ENCODE results near the gene HABP2. TPM values are rescaled to one million over a fixed set of nuclear protein-coding genes. Genes with fewer than 3 reads are reported as not detected.

HABP2 gene
- total and polyA plus RNA-seq, 2 experiments from 2014 or later: not detected

- Histone ChIP-seq H3K79me2 (replicated peaks; ENCODE audit: insufficient read depth) (no peaks in the 10 kb centered on the region), H3K27ac (ENCODE audit: low read depth) (no peak overlapping the region), H3K9me2 (ENCODE audit: insufficient read depth) (peaks cover 4% of the 10 kb centered on the region; the same call in 1 of the 2 replicates), H3K27me3 (ENCODE audit: insufficient read depth) (no peaks in the 10 kb centered on the region), H3F3A (replicated peaks; ENCODE audit: low read depth) (no peaks in the 10 kb centered on the region), H3K4me1 (ENCODE audit: insufficient read depth) (no peaks in the 10 kb centered on the region), H3K4me2 (no peak overlapping the region), H3K36me3 (ENCODE audit: insufficient read depth) (no peaks in the 10 kb centered on the region), H4K20me1 (replicated peaks; ENCODE audit: insufficient read depth) (no peaks in the 10 kb centered on the region), H3K4me3 (no peak overlapping the region), H2AFZ (no peak overlapping the region)
- ATAC-seq (no peak), DNase-seq (ENCODE audit: low spot score) (no peak)
- TF ChIP-seq ZNF114 (CRISPR knock-in tag; IDR thresholded peaks at IDR 0.05): no peak
- Mint-ChIP-seq H3K27me3 (ENCODE audit: insufficient read depth, low read depth, poor library complexity) (peaks cover 10% of the 10 kb centered on the region), H3K36me3 (ENCODE audit: low read depth) (no peaks in the 10 kb centered on the region), H3K9me3 (no peaks in the 10 kb centered on the region), H3K4me1 (peaks cover 5% of the 10 kb centered on the region; the same call in 2 of the 3 replicates), H3K27ac (no peak overlapping the region), H3K4me3 (no peak overlapping the region)
These were observed 33.1 kb downstream of the HABP2 start for GRCh38 chr10:113585949-113586348.

GRCh38 chr10:113589201-113589770 is 36.4 kb downstream of the HABP2 start:
- no peaks in the 10 kb centered on the region for H3K9me3 Mint-ChIP-seq
- TF ChIP-seq ZNF114 (CRISPR knock-in tag; IDR thresholded peaks at IDR 0.05) (no peak), JUNB (IDR thresholded peaks at IDR 0.05; ENCODE audit: unreplicated experiment) (no peak), STAT1 (IDR thresholded peaks at IDR 0.05; ENCODE audit: unreplicated experiment) (no peak), CREB1 (CRISPR knock-in tag; IDR thresholded peaks at IDR 0.05; ENCODE audit: low read depth) (no peak), POLR2AphosphoS5 (IDR thresholded peaks at IDR 0.05; ENCODE audit: low read depth) (no peak), ETS1 (IDR thresholded peaks at IDR 0.05) (no peak), EZH2phosphoT487 (IDR thresholded peaks at IDR 0.05; ENCODE audit: unreplicated experiment) (no peak), NANOG (IDR thresholded peaks at IDR 0.05; ENCODE audit: borderline replicate concordance) (no peak)
- TF ChIP-seq, protein P1, sequence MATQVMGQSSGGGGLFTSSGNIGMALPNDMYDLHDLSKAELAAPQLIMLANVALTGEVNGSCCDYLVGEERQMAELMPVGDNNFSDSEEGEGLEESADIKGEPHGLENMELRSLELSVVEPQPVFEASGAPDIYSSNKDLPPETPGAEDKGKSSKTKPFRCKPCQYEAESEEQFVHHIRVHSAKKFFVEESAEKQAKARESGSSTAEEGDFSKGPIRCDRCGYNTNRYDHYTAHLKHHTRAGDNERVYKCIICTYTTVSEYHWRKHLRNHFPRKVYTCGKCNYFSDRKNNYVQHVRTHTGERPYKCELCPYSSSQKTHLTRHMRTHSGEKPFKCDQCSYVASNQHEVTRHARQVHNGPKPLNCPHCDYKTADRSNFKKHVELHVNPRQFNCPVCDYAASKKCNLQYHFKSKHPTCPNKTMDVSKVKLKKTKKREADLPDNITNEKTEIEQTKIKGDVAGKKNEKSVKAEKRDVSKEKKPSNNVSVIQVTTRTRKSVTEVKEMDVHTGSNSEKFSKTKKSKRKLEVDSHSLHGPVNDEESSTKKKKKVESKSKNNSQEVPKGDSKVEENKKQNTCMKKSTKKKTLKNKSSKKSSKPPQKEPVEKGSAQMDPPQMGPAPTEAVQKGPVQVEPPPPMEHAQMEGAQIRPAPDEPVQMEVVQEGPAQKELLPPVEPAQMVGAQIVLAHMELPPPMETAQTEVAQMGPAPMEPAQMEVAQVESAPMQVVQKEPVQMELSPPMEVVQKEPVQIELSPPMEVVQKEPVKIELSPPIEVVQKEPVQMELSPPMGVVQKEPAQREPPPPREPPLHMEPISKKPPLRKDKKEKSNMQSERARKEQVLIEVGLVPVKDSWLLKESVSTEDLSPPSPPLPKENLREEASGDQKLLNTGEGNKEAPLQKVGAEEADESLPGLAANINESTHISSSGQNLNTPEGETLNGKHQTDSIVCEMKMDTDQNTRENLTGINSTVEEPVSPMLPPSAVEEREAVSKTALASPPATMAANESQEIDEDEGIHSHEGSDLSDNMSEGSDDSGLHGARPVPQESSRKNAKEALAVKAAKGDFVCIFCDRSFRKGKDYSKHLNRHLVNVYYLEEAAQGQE (IDR thresholded peaks at IDR 0.05; ENCODE audit: unreplicated experiment): no peak
- TF ChIP-seq, protein P2, sequence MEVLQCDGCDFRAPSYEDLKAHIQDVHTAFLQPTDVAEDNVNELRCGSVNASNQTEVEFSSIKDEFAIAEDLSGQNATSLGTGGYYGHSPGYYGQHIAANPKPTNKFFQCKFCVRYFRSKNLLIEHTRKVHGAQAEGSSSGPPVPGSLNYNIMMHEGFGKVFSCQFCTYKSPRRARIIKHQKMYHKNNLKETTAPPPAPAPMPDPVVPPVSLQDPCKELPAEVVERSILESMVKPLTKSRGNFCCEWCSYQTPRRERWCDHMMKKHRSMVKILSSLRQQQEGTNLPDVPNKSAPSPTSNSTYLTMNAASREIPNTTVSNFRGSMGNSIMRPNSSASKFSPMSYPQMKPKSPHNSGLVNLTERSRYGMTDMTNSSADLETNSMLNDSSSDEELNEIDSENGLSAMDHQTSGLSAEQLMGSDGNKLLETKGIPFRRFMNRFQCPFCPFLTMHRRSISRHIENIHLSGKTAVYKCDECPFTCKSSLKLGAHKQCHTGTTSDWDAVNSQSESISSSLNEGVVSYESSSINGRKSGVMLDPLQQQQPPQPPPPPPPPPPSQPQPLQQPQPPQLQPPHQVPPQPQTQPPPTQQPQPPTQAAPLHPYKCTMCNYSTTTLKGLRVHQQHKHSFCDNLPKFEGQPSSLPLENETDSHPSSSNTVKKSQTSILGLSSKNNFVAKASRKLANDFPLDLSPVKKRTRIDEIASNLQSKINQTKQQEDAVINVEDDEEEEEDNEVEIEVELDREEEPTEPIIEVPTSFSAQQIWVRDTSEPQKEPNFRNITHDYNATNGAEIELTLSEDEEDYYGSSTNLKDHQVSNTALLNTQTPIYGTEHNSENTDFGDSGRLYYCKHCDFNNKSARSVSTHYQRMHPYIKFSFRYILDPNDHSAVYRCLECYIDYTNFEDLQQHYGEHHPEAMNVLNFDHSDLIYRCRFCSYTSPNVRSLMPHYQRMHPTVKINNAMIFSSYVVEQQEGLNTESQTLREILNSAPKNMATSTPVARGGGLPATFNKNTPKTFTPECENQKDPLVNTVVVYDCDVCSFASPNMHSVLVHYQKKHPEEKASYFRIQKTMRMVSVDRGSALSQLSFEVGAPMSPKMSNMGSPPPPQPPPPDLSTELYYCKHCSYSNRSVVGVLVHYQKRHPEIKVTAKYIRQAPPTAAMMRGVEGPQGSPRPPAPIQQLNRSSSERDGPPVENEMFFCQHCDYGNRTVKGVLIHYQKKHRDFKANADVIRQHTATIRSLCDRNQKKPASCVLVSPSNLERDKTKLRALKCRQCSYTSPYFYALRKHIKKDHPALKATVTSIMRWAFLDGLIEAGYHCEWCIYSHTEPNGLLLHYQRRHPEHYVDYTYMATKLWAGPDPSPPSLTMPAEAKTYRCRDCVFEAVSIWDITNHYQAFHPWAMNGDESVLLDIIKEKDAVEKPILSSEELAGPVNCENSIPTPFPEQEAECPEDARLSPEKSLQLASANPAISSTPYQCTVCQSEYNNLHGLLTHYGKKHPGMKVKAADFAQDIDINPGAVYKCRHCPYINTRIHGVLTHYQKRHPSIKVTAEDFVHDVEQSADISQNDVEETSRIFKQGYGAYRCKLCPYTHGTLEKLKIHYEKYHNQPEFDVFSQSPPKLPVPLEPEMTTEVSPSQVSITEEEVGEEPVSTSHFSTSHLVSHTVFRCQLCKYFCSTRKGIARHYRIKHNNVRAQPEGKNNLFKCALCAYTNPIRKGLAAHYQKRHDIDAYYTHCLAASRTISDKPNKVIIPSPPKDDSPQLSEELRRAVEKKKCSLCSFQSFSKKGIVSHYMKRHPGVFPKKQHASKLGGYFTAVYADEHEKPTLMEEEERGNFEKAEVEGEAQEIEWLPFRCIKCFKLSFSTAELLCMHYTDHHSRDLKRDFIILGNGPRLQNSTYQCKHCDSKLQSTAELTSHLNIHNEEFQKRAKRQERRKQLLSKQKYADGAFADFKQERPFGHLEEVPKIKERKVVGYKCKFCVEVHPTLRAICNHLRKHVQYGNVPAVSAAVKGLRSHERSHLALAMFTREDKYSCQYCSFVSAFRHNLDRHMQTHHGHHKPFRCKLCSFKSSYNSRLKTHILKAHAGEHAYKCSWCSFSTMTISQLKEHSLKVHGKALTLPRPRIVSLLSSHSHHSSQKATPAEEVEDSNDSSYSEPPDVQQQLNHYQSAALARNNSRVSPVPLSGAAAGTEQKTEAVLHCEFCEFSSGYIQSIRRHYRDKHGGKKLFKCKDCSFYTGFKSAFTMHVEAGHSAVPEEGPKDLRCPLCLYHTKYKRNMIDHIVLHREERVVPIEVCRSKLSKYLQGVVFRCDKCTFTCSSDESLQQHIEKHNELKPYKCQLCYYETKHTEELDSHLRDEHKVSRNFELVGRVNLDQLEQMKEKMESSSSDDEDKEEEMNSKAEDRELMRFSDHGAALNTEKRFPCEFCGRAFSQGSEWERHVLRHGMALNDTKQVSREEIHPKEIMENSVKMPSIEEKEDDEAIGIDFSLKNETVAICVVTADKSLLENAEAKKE (CRISPR knock-in tag; IDR thresholded peaks at IDR 0.05): no peak

More at GRCh38 chr10:113589201-113589770, 36.4 kb downstream of the HABP2 start:
- Mint-ChIP-seq H3K4me3 (no peak overlapping the region), H3K27me3 (ENCODE audit: insufficient read depth, low read depth, poor library complexity) (peaks cover 5% of the 10 kb centered on the region), H3K4me1 (peaks cover 2% of the 10 kb centered on the region; the same call in 2 of the 3 replicates), H3K27ac (no peak overlapping the region), H3K36me3 (ENCODE audit: low read depth) (no peaks in the 10 kb centered on the region)
- H4K20me1 ChIP-seq (replicated peaks; ENCODE audit: insufficient read depth): no peaks in the 10 kb centered on the region
- ATAC-seq: no peak
- H3K4me2 ChIP-seq: no peak overlapping the region
- H3K79me2 ChIP-seq (replicated peaks; ENCODE audit: insufficient read depth): no peaks in the 10 kb centered on the region
- no peaks in the 10 kb centered on the region for H3K4me1 ChIP-seq (ENCODE audit: insufficient read depth)
- no peak overlapping the region for H2AFZ ChIP-seq
- DNase-seq (ENCODE audit: low spot score): no peak
- H3F3A ChIP-seq (replicated peaks; ENCODE audit: low read depth): no peaks in the 10 kb centered on the region
- no peaks in the 10 kb centered on the region for H3K36me3 ChIP-seq (ENCODE audit: insufficient read depth)
- no peak overlapping the region for H3K27ac ChIP-seq (ENCODE audit: low read depth)
- H3K27me3 ChIP-seq (ENCODE audit: insufficient read depth): no peaks in the 10 kb centered on the region
- H3K4me3 ChIP-seq: no peak overlapping the region
- H3K9me2 ChIP-seq (ENCODE audit: insufficient read depth): peaks cover 4% of the 10 kb centered on the region; the same call in 1 of the 2 replicates

All from GM23338 (cell line).